Keratinocyte (primary cell): Measurements from ENCODE around the gene FOXO1. TPM values are rescaled to one million over a fixed set of nuclear protein-coding genes. Genes with fewer than 3 reads are reported as not detected.

ENCODE experiments used
- DNase-seq: peaks from one replicate; pipeline ENCODE4 v3.0.0-alpha.2; 2011; ENCODE audit warnings: low read depth, missing footprints, low spot score
- FAIRE-seq: peaks from 2 replicates; lab custom pipeline; 2011; peaks lifted over from hg19 to GRCh38; lab: Jason Lieb, UNC
- H2AFZ ChIP-seq: 2 replicates; pipeline ENCODE4 v1.6.0; 2012; ENCODE audit warnings: low read length, control low read depth, inconsistent platforms; ENCODE audit not compliant: control insufficient read depth
- H3K27ac ChIP-seq: 2 replicates; pipeline ENCODE4 v1.5.1; 2011; ENCODE audit warnings: low read length; ENCODE audit not compliant: control insufficient read depth, insufficient read depth
- H3K27me3 ChIP-seq: 3 replicates; pipeline ENCODE4 v1.6.0; 2011; ENCODE audit warnings: low read length; ENCODE audit not compliant: control insufficient read depth, insufficient read depth; ENCODE audit errors: extremely low read depth
- H3K36me3 ChIP-seq, 2 experiments: 2 replicates in 1 of 2; 3 replicates in 1 of 2; pipeline ENCODE4 v1.5.1; 2011; ENCODE audit warnings: low read length in 2 of 2, mild to moderate bottlenecking in 1 of 2; ENCODE audit not compliant: control insufficient read depth in 2 of 2, insufficient read depth in 2 of 2; ENCODE audit errors: extremely low read depth in 1 of 2
- H3K4me1 ChIP-seq: 3 replicates; pipeline ENCODE4 v1.5.1; 2011; ENCODE audit warnings: low read length; ENCODE audit not compliant: control insufficient read depth, insufficient read depth; ENCODE audit errors: extremely low read depth
- H3K4me2 ChIP-seq: 3 replicates; pipeline ENCODE4 v1.6.0; 2011; ENCODE audit warnings: low read depth, low read length; ENCODE audit not compliant: control insufficient read depth, insufficient read depth; ENCODE audit errors: extremely low read depth
- H3K4me3 ChIP-seq, 3 experiments: fragments of 200-600 bp in 1 of 3; sonication (generic) in 1 of 3; 2 replicates in 2 of 3; 3 replicates in 1 of 3; pipeline ENCODE4 v1.5.1; 2011 to 2016; ENCODE audit warnings: low read length in 3 of 3, mild to moderate bottlenecking in 3 of 3, control low read depth in 2 of 3, inconsistent platforms in 1 of 3, low read depth in 1 of 3, mixed read lengths in 1 of 3, mixed run types in 1 of 3, moderate library complexity in 1 of 3; ENCODE audit not compliant: control insufficient read depth in 2 of 3, insufficient read depth in 2 of 3; ENCODE audit errors: extremely low read depth in 1 of 3
- H3K79me2 ChIP-seq: 2 replicates; pipeline ENCODE4 v1.6.0; 2012; ENCODE audit warnings: low read length; ENCODE audit not compliant: control insufficient read depth, insufficient read depth
- H3K9ac ChIP-seq: 3 replicates; pipeline ENCODE4 v1.6.0; 2011; ENCODE audit warnings: low read length; ENCODE audit not compliant: control insufficient read depth, insufficient read depth; ENCODE audit errors: extremely low read depth
- H3K9me1 ChIP-seq: 3 replicates; pipeline ENCODE4 v1.6.0; 2011; ENCODE audit warnings: low read length; ENCODE audit not compliant: control insufficient read depth, insufficient read depth; ENCODE audit errors: extremely low read depth
- H3K9me3 ChIP-seq: 2 replicates; pipeline ENCODE4 v1.5.1; 2012; ENCODE audit warnings: low read depth, low read length; ENCODE audit not compliant: control insufficient read depth
- H4K20me1 ChIP-seq: 3 replicates; pipeline ENCODE4 v1.6.0; 2011; ENCODE audit warnings: low read length; ENCODE audit not compliant: control insufficient read depth, insufficient read depth; ENCODE audit errors: extremely low read depth
- EZH2 ChIP-seq: IDR thresholded peaks from one replicate; pipeline ENCODE4 v1.6.1; 2012; ENCODE audit warnings: inconsistent platforms, mild to moderate bottlenecking, low read length, moderate library complexity
- dilution Hi-C: fragments of 300-500 bp; cut with MboI; formaldehyde crosslinking; loops from one replicate; pipeline ENCODE4 v1.7.0; 2020; ENCODE audit warnings: low sequenced_read_pairs; ENCODE audit not compliant: extremely low pct_ligation_motif_present
- polyA plus RNA-seq, 5 experiments: library from polyadenylated mRNA; depleted of rRNA in 3 of 5; stranded (reverse) in 3 of 5; stranded (forward) in 1 of 5; unstranded in 1 of 5; fragments of >200 nt; gene quantifications; 1 replicate in 1 of 5; 2 replicates in 3 of 5; 3 replicates in 1 of 5; pipeline versions ENCODE4 v1.2.1 to v1.2.3, GENCODE V29; 2011 to 2012; ENCODE audit warnings: missing spikeins in 2 of 5, low read depth in 1 of 5, low replicate concordance in 1 of 5
- TF ChIP-seq, protein P1 (sequence below), 3 experiments: IDR thresholded peaks in 1 of 3; conservative IDR thresholded peaks in 1 of 3; optimal IDR thresholded peaks in 1 of 3; 2 replicates in 2 of 3; 3 replicates in 1 of 3; pipeline versions ENCODE3 to v1.5.1; 2011; ENCODE audit warnings: low read length in 3 of 3, mild to moderate bottlenecking in 3 of 3, moderate library complexity in 2 of 3, control low read depth in 1 of 3, inconsistent platforms in 1 of 3; ENCODE audit not compliant: insufficient read depth in 2 of 3; ENCODE audit errors: extremely low read depth in 1 of 3

The FOXO1 gene
- polyA plus RNA-seq, 1 donor (not counting 4 experiments of a cell fraction or from before 2014, with no cell fraction given): 8.3 TPM

DNA sequence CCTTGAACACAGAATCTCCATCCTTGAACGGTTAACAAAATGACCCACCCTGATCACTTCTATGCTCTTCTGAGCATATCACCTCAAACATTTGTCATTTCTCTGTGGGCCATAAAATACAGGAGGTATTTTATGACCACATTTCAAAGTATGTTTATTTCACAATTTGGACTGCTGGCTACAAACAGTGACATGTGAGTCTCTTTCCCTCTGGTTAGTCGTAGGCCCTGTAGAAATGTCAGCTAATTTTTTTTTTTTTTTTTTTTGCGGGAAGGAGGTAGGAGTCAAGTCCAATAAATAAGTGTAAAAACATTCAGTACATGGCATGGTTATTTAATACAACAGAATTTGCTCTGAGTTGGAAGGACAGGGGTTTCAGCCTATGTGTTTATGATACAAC, 70.7 kb downstream of the FOXO1 start:
- Histone ChIP-seq H3K4me3 (no peak overlapping the region), H4K20me1 (no peaks in the 10 kb centered on the region), H3K27me3 (no peaks in the 10 kb centered on the region), H2AFZ (no peak overlapping the region), H3K9me1 (no peaks in the 10 kb centered on the region), H3K9me3 (no peaks in the 10 kb centered on the region), H3K4me1 (no peaks in the 10 kb centered on the region), H3K79me2 (peaks cover 14% of the 10 kb centered on the region), H3K9ac (no peak overlapping the region), H3K4me2 (no peak overlapping the region), H3K36me3 (no peaks in the 10 kb centered on the region), H3K27ac (no peak overlapping the region)
- no peak for TF ChIP-seq EZH2
- TF ChIP-seq, protein P1, sequence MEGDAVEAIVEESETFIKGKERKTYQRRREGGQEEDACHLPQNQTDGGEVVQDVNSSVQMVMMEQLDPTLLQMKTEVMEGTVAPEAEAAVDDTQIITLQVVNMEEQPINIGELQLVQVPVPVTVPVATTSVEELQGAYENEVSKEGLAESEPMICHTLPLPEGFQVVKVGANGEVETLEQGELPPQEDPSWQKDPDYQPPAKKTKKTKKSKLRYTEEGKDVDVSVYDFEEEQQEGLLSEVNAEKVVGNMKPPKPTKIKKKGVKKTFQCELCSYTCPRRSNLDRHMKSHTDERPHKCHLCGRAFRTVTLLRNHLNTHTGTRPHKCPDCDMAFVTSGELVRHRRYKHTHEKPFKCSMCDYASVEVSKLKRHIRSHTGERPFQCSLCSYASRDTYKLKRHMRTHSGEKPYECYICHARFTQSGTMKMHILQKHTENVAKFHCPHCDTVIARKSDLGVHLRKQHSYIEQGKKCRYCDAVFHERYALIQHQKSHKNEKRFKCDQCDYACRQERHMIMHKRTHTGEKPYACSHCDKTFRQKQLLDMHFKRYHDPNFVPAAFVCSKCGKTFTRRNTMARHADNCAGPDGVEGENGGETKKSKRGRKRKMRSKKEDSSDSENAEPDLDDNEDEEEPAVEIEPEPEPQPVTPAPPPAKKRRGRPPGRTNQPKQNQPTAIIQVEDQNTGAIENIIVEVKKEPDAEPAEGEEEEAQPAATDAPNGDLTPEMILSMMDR (optimal IDR thresholded peaks at IDR 0.05 in 1 of 3, IDR thresholded peaks at IDR 0.05 in 1 of 3, conservative IDR thresholded peaks at IDR 0.05 in 1 of 3; ENCODE audit: extremely low read depth in 1 of 3, insufficient read depth in 2 of 3, low read length in 3 of 3): no peak
- FAIRE-seq: no peak
- DNase-seq: no peak
- dilution Hi-C loops: no loop called here

DNA sequence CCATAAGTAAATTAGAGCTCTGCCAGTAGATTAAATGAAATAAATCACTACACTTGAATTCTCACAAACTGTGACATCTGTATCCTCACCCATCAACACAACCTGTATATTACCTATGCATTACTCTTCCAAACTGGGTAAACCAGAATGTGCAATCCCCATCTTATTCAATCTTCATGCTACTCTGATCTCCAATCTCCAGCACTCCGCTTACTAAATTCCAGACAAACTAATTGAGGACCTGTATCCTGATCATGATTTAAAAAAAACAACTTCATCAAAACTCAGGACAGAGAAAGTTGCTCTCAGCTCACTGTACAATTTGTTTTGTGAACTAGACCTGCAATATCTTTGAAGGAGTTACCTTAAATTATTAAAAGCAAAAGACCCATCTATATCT, 74.4 kb downstream of the FOXO1 start:
- FAIRE-seq: no peak
- Histone ChIP-seq H3K9ac (no peak overlapping the region), H3K4me2 (no peak overlapping the region), H3K9me3 (no peaks in the 10 kb centered on the region), H3K27ac (no peak overlapping the region), H4K20me1 (no peaks in the 10 kb centered on the region), H3K4me1 (peaks cover 31% of the 10 kb centered on the region), H3K9me1 (peaks cover 4% of the 10 kb centered on the region), H2AFZ (no peak overlapping the region), H3K36me3 (no peaks in the 10 kb centered on the region), H3K79me2 (peaks cover 22% of the 10 kb centered on the region), H3K27me3 (no peaks in the 10 kb centered on the region), H3K4me3 (no peak overlapping the region)
- TF ChIP-seq, protein P1 (optimal IDR thresholded peaks at IDR 0.05 in 1 of 3, IDR thresholded peaks at IDR 0.05 in 1 of 3, conservative IDR thresholded peaks at IDR 0.05 in 1 of 3; ENCODE audit: extremely low read depth in 1 of 3, insufficient read depth in 2 of 3, low read length in 3 of 3): no peak
- TF ChIP-seq EZH2: no peak
- dilution Hi-C loops: no loop called here
- no peak for DNase-seq
